Activated CD4-positive, CD25-positive, alpha-beta regulatory T cell treated with anti-CD3 and anti-CD28 coated beads, Interleukin-2, amount 50 U/mL, for 24 hours (primary cell): ENCODE measurements around the gene SCT.

Experiments used
- ATAC-seq, 2 donors: fragments of 150-1000 bp; cut with Tn5 transposase; one replicate each; pipeline ENCODE4 v1.10.0; 2021; ENCODE audit warnings: mild to moderate bottlenecking in 1 of 2, moderate library complexity in 1 of 2

SCT gene

GRCh38 chr11:621838-622237, 5.1 kb downstream of the SCT start:
- no peak for ATAC-seq

- no peak for ATAC-seq
These were observed 5.8 kb downstream of the SCT start for GRCh38 chr11:620935-621814.

- no peak for ATAC-seq
These were observed 6.8 kb downstream of the SCT start for GRCh38 chr11:620201-620600.

GRCh38 chr11:619628-620050, 7.3 kb downstream of the SCT start:
- ATAC-seq, result no peak

- ATAC-seq, result no peak
These were observed 7.9 kb downstream of the SCT start for GRCh38 chr11:618856-619627.

GRCh38 chr11:617912-618682, 8.9 kb downstream of the SCT start:
- ATAC-seq, result no peak

- ATAC-seq, result no peak
These were observed 9.6 kb downstream of the SCT start for GRCh38 chr11:617199-617911.

- ATAC-seq, result no peak
These were observed 10.4 kb downstream of the SCT start for GRCh38 chr11:616320-617198.

GRCh38 chr11:615504-616319, 11.3 kb downstream of the SCT start, which contains the start of gene IRF7:
TSS of gene IRF7 (minus strand) at chr11:615950. CDS start at chr11:615364, 586 bp downstream.
- peak; percentile 84 to 85 for ATAC-seq

- no peak for ATAC-seq
These were observed 12.1 kb downstream of the SCT start for GRCh38 chr11:614623-615503.

GRCh38 chr11:614021-614622, 12.9 kb downstream of the SCT start:
- no peak for ATAC-seq

- peak; percentile 22 to 24 for ATAC-seq
These were observed 13.5 kb downstream of the SCT start for GRCh38 chr11:613369-613968.

- no peak for ATAC-seq
These were observed 14.1 kb downstream of the SCT start for GRCh38 chr11:612961-613300.

GRCh38 chr11:612201-612960, 14.6 kb downstream of the SCT start:
- no peak for ATAC-seq

- no peak for ATAC-seq
These were observed 15.7 kb downstream of the SCT start for GRCh38 chr11:611001-611996.

- no peak for ATAC-seq
These were observed 16.7 kb downstream of the SCT start for GRCh38 chr11:610146-610801.
